HCT116 (cell line): ENCODE data around the gene UBXN10.

Experiments used
- TF ChIP-seq, protein P1 (sequence below), 3 experiments: fragments of 200-600 bp in 1 of 3; sonication (generic) in 1 of 3; IDR thresholded peaks in 2 of 3; conservative IDR thresholded peaks in 1 of 3; 2 replicates each; pipeline ENCODE4 v1.5.1; 2012 to 2017; ENCODE audit warnings: low read depth in 2 of 3, low read length in 2 of 3, antibody characterized with exemption in 1 of 3, borderline replicate concordance in 1 of 3, control low read depth in 1 of 3, mild to moderate bottlenecking in 1 of 3, mixed read lengths in 1 of 3, mixed run types in 1 of 3, moderate library complexity in 1 of 3; ENCODE audit not compliant: insufficient read depth in 1 of 3
- TF ChIP-seq, protein P2 (sequence below): IDR thresholded peaks from 2 replicates; pipeline ENCODE4 v1.6.1; 2012

DNA sequence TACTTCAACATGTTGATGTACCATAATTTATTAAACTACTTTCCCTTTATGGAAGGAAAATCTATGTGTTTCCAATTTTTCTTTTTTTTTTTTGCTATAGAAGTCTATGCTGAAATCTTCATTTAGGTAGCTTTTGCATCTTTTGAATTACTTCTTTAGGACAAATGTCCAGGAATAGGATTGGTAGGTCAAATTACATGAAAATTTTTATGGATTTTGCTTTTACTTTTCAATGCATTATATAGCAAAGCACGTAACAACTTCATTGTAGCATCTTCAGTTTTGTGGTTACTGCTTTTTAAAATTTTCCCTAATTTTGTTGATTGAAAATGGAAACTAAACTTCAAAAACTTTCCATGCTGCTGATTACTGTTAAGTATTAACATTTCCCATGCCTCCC, 12.4 kb downstream of the UBXN10 start:
- TF ChIP-seq, protein P1, sequence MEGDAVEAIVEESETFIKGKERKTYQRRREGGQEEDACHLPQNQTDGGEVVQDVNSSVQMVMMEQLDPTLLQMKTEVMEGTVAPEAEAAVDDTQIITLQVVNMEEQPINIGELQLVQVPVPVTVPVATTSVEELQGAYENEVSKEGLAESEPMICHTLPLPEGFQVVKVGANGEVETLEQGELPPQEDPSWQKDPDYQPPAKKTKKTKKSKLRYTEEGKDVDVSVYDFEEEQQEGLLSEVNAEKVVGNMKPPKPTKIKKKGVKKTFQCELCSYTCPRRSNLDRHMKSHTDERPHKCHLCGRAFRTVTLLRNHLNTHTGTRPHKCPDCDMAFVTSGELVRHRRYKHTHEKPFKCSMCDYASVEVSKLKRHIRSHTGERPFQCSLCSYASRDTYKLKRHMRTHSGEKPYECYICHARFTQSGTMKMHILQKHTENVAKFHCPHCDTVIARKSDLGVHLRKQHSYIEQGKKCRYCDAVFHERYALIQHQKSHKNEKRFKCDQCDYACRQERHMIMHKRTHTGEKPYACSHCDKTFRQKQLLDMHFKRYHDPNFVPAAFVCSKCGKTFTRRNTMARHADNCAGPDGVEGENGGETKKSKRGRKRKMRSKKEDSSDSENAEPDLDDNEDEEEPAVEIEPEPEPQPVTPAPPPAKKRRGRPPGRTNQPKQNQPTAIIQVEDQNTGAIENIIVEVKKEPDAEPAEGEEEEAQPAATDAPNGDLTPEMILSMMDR (IDR thresholded peaks at IDR 0.05 in 2 of 3, conservative IDR thresholded peaks at IDR 0.05 in 1 of 3; ENCODE audit: borderline replicate concordance in 1 of 3, insufficient read depth in 1 of 3, low read depth in 2 of 3, low read length in 2 of 3) = no peak
- TF ChIP-seq, protein P2, sequence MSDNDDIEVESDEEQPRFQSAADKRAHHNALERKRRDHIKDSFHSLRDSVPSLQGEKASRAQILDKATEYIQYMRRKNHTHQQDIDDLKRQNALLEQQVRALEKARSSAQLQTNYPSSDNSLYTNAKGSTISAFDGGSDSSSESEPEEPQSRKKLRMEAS = no peak
